Nephron (organoid): ENCODE results near the gene VSX2.
A peak's percentile ranks its signal among the peaks of the same experiment; 100 is the strongest.

Source experiments
- H3K27ac Mint-ChIP-seq, 3 experiments: 2 replicates each; pipeline ENCODE4 v1.8.0; 2020; ENCODE audit warnings: mixed read lengths in 3 of 3, mild to moderate bottlenecking in 2 of 3, moderate library complexity in 1 of 3
- H3K27me3 Mint-ChIP-seq: 2 replicates; pipeline ENCODE4 v1.8.0; 2021; ENCODE audit warnings: low read depth, mild to moderate bottlenecking, moderate library complexity, mixed read lengths
- H3K36me3 Mint-ChIP-seq: 2 replicates; pipeline ENCODE4 v1.8.0; 2020; ENCODE audit warnings: low read depth, mixed read lengths
- H3K4me1 Mint-ChIP-seq: 2 replicates; pipeline ENCODE4 v1.8.0; 2020; ENCODE audit warnings: mixed read lengths
- H3K4me3 Mint-ChIP-seq, 3 experiments: 2 replicates each; pipeline ENCODE4 v1.8.0; 2020; ENCODE audit warnings: mild to moderate bottlenecking in 3 of 3, mixed read lengths in 3 of 3, moderate library complexity in 2 of 3
- H3K9me3 Mint-ChIP-seq: 2 replicates; pipeline ENCODE4 v1.8.0; 2020; ENCODE audit warnings: mixed read lengths
- CTCF ChIP-seq, 3 experiments: fragments of 200-600 bp; sonication (generic); IDR thresholded peaks; one replicate each; pipeline ENCODE4 v1.5.0; 2021; ENCODE audit warnings: antibody characterized with exemption in 3 of 3; ENCODE audit not compliant: unreplicated experiment in 3 of 3

VSX2 gene

DNA sequence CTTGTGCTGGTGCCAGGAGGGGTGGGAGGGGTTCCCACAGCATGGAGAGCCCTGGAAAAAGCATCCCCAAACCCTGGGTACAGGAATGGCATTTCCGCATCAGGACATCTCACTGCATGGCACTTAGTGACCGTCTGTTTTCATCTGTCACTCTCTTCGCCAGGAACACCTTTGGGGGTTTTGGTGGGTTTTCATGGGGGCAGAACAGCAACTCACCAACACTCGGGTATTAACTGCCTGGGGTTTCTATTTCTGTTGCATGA, 3.5 kb downstream of the VSX2 start:
- Mint-ChIP-seq H3K27me3 (peaks cover 96% of the 10 kb centered on the region), H3K9me3 (no peaks in the 10 kb centered on the region), H3K4me1 (peaks cover 12% of the 10 kb centered on the region), H3K27ac (no peak overlapping the region), H3K36me3 (no peaks in the 10 kb centered on the region), H3K4me3 (peak overlapping the region in 1 of 3 experiments; percentile 7)
- no peak for TF ChIP-seq CTCF (IDR thresholded peaks at IDR 0.05; ENCODE audit: unreplicated experiment in 3 of 3)

GRCh38 chr14:74243051-74243450, 3.8 kb downstream of the VSX2 start:
- Mint-ChIP-seq H3K36me3 (no peaks in the 10 kb centered on the region), H3K27ac (no peak overlapping the region), H3K27me3 (peaks cover 93% of the 10 kb centered on the region), H3K4me3 (no peak overlapping the region), H3K9me3 (no peaks in the 10 kb centered on the region), H3K4me1 (peaks cover 12% of the 10 kb centered on the region)
- TF ChIP-seq CTCF (IDR thresholded peaks at IDR 0.05; ENCODE audit: unreplicated experiment in 3 of 3), result no peak

GRCh38 chr14:74244115-74244514, 4.9 kb downstream of the VSX2 start:
- TF ChIP-seq CTCF (IDR thresholded peaks at IDR 0.05; ENCODE audit: unreplicated experiment in 3 of 3), result no peak
- H3K4me1 Mint-ChIP-seq, result peaks cover 12% of the 10 kb centered on the region
- H3K27ac Mint-ChIP-seq, result no peak overlapping the region
- H3K4me3 Mint-ChIP-seq, result no peak overlapping the region
- peaks cover 90% of the 10 kb centered on the region for H3K27me3 Mint-ChIP-seq
- no peaks in the 10 kb centered on the region for H3K36me3 Mint-ChIP-seq
- no peaks in the 10 kb centered on the region for H3K9me3 Mint-ChIP-seq

- Mint-ChIP-seq H3K9me3 (no peaks in the 10 kb centered on the region), H3K27me3 (peaks cover 84% of the 10 kb centered on the region), H3K36me3 (no peaks in the 10 kb centered on the region), H3K4me1 (peaks cover 12% of the 10 kb centered on the region), H3K4me3 (no peak overlapping the region), H3K27ac (no peak overlapping the region)
- no peak for TF ChIP-seq CTCF (IDR thresholded peaks at IDR 0.05; ENCODE audit: unreplicated experiment in 3 of 3)
These were observed 6.0 kb downstream of the VSX2 start for GRCh38 chr14:74245292-74245691.

DNA sequence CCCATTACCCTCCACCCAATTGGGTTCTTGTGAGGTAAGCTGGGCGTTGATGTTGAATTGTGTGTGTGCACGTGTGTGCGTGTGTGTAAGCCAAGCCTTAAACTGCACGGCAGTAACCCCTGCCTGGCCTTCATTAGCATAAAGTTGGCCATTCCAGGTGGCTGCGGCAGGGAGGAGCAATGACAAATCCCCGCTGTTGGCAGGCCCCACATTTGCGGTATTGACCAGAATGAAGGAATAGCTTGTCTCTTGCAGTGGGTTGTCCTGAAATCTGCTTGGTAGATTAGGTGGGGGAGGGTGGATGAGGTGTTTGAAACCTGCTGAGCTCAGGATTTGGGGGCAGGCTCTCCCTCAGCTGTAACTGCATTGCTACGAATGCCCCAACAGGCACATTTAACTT, 7.3 kb downstream of the VSX2 start:
- TF ChIP-seq CTCF (IDR thresholded peaks at IDR 0.05; ENCODE audit: unreplicated experiment in 3 of 3), result no peak
- peaks cover 75% of the 10 kb centered on the region for H3K27me3 Mint-ChIP-seq
- H3K4me1 Mint-ChIP-seq, result peaks cover 10% of the 10 kb centered on the region
- no peaks in the 10 kb centered on the region for H3K36me3 Mint-ChIP-seq
- no peak overlapping the region for H3K27ac Mint-ChIP-seq
- no peaks in the 10 kb centered on the region for H3K9me3 Mint-ChIP-seq
- H3K4me3 Mint-ChIP-seq, result no peak overlapping the region

DNA sequence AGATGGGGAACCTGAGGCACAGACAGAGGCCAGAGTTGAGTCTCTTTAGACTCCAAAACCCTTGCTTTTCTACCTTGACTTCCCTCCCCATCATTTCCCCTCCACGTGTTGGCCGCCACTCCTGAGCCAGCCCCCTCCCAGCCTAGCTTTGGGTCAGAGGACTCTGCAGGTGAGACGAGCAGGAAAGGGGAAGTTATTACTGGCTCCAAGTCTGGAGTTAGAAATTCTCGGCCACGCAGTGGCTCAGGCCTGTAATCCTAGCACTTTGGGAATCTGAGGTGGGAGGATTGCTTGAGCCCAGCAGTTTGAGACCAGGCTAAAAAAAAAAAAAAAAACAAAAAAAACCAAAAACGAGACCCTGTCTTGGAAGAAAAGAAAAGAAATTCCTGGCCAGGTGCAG, 8.8 kb downstream of the VSX2 start:
- Mint-ChIP-seq H3K36me3 (no peaks in the 10 kb centered on the region), H3K4me1 (no peaks in the 10 kb centered on the region), H3K9me3 (no peaks in the 10 kb centered on the region), H3K27ac (no peak overlapping the region), H3K27me3 (peaks cover 64% of the 10 kb centered on the region), H3K4me3 (no peak overlapping the region)
- TF ChIP-seq CTCF (IDR thresholded peaks at IDR 0.05; ENCODE audit: unreplicated experiment in 3 of 3), result no peak
